GM23248 (cell line): Measurements from ENCODE around the gene KCTD1. TPM values are rescaled to one million over a fixed set of nuclear protein-coding genes. Genes with fewer than 3 reads are reported as not detected.

ENCODE experiments used
- DNase-seq: peaks from one replicate; pipeline ENCODE4 v3.0.0-alpha.2; 2015
- H2AFZ ChIP-seq: fragments of 200-600 bp; sonication (generic); 2 replicates; pipeline ENCODE4 v1.6.1; 2016; ENCODE audit warnings: antibody characterized with exemption
- H3F3A ChIP-seq: fragments of 200-600 bp; sonication (generic); 2 replicates; pipeline ENCODE4 v1.6.1; 2016; ENCODE audit warnings: mild to moderate bottlenecking, antibody characterized with exemption, mixed run types; ENCODE audit not compliant: insufficient read depth
- H3K27ac ChIP-seq: fragments of 200-600 bp; sonication (generic); 2 replicates; pipeline ENCODE4 v1.5.1; 2016; ENCODE audit warnings: mild to moderate bottlenecking
- H3K27me3 ChIP-seq: fragments of 200-600 bp; sonication (generic); replicated peaks from 2 replicates; pipeline ENCODE4 v1.6.1; 2016; ENCODE audit warnings: mild to moderate bottlenecking; ENCODE audit not compliant: insufficient read depth
- H3K36me3 ChIP-seq: fragments of 200-600 bp; sonication (generic); 2 replicates; pipeline ENCODE4 v1.6.1; 2016; ENCODE audit warnings: low read depth, mild to moderate bottlenecking
- H3K4me1 ChIP-seq: fragments of 200-600 bp; sonication (generic); 2 replicates; pipeline ENCODE4 v1.6.1; 2016; ENCODE audit warnings: mild to moderate bottlenecking; ENCODE audit not compliant: insufficient read depth
- H3K4me2 ChIP-seq: fragments of 200-600 bp; sonication (generic); one replicate; pipeline ENCODE4 v1.6.1; 2016; ENCODE audit warnings: mild to moderate bottlenecking; ENCODE audit not compliant: unreplicated experiment
- H3K4me3 ChIP-seq: fragments of 200-600 bp; sonication (generic); 2 replicates; pipeline ENCODE4 v1.5.1; 2016; ENCODE audit warnings: mild to moderate bottlenecking
- H3K79me2 ChIP-seq: fragments of 200-600 bp; sonication (generic); 2 replicates; pipeline ENCODE4 v1.6.1; 2016; ENCODE audit warnings: mild to moderate bottlenecking; ENCODE audit not compliant: insufficient read depth
- H3K9ac ChIP-seq: fragments of 200-600 bp; sonication (generic); 2 replicates; pipeline ENCODE4 v1.6.1; 2016; ENCODE audit warnings: mild to moderate bottlenecking
- H3K9me2 ChIP-seq: fragments of 200-600 bp; sonication (generic); 2 replicates; pipeline ENCODE4 v1.6.1; 2016; ENCODE audit warnings: mixed run types, mild to moderate bottlenecking, moderate library complexity; ENCODE audit not compliant: insufficient read depth
- H3K9me3 ChIP-seq: fragments of 200-600 bp; sonication (generic); one replicate; pipeline ENCODE4 v1.6.1; 2017; ENCODE audit warnings: low read depth
- H4K20me1 ChIP-seq: fragments of 200-600 bp; sonication (generic); 2 replicates; pipeline ENCODE4 v1.6.0; 2016; ENCODE audit not compliant: insufficient read depth
- EZH2 ChIP-seq: fragments of 200-600 bp; sonication (generic); IDR thresholded peaks from 2 replicates; pipeline ENCODE4 v1.6.1; 2018; ENCODE audit warnings: antibody characterized with exemption, mild to moderate bottlenecking; ENCODE audit not compliant: insufficient read depth, poor library complexity, severe bottlenecking
- EZH2phosphoT487 ChIP-seq: fragments of 200-600 bp; sonication (generic); IDR thresholded peaks from 2 replicates; pipeline ENCODE4 v1.6.1; 2018; ENCODE audit warnings: antibody characterized with exemption, moderate library complexity, mild to moderate bottlenecking, low read depth; ENCODE audit not compliant: insufficient read depth
- WGBS, 2 experiments: methylation state at CpG; one replicate each; pipeline ENCODE4 v1.1.6; 2015 to 2017; ENCODE audit warnings: low lambda C conversion rate in 2 of 2, low coverage in 1 of 2; ENCODE audit errors: missing lambda C conversion rate in 2 of 2; 5-methylcytosine and 5-hydroxymethylcytosine counted together
- in situ Hi-C: fragments of 300-500 bp; cut with MboI; formaldehyde crosslinking; loops from 2 replicates; pipeline ENCODE4 v1.15.0; 2020
- polyA plus RNA-seq: library from polyadenylated mRNA; unstranded; fragments of >200 nt; fragmentation: Nextera tagmentation; extraction: Ambion mirVana; gene quantifications from 2 replicates; pipeline ENCODE4 v1.2.1, GENCODE V29; 2016
- total RNA-seq: library from RNA; depleted of rRNA; stranded (reverse); fragments of >200 nt; shearing (Covaris generic); gene quantifications from 2 replicates; pipeline ENCODE4 v1.2.3, GENCODE V29; 2014

The KCTD1 gene
- total and polyA plus RNA-seq, 2 experiments from 2014 or later = 5.7 to 17.9 TPM

- no peaks in the 10 kb centered on the region for H4K20me1 ChIP-seq
- H3K9me2 ChIP-seq = no peaks in the 10 kb centered on the region
- no peak overlapping the region for H3K4me3 ChIP-seq
- WGBS, 2 experiments = 68 to 69% methylated on average over 3 of the region's 3 CpGs
- peaks cover 4% of the 10 kb centered on the region; the same call in 1 of the 2 replicates for H3K79me2 ChIP-seq
- H3K27ac ChIP-seq = no peak overlapping the region
- TF ChIP-seq EZH2 = no peak
- no peak for TF ChIP-seq EZH2phosphoT487
- no peak for DNase-seq
- no peaks in the 10 kb centered on the region for H3K36me3 ChIP-seq
- no peaks in the 10 kb centered on the region for H3F3A ChIP-seq
- in situ Hi-C loops = no loop called here
- no peak overlapping the region for H3K9ac ChIP-seq
- H2AFZ ChIP-seq = no peak overlapping the region
- H3K4me2 ChIP-seq = no peak overlapping the region
- H3K9me3 ChIP-seq = no peaks in the 10 kb centered on the region
- H3K4me1 ChIP-seq = no peaks in the 10 kb centered on the region
- no peaks in the 10 kb centered on the region for H3K27me3 ChIP-seq
These were observed 43.5 kb downstream of the KCTD1 start for GRCh38 chr18:26504831-26505230.

- Histone ChIP-seq H3K27me3 (no peaks in the 10 kb centered on the region), H4K20me1 (no peaks in the 10 kb centered on the region), H3K9ac (no peak overlapping the region), H3K79me2 (no peaks in the 10 kb centered on the region), H3K36me3 (no peaks in the 10 kb centered on the region), H3K4me1 (no peaks in the 10 kb centered on the region), H2AFZ (no peak overlapping the region), H3K4me3 (no peak overlapping the region), H3F3A (no peaks in the 10 kb centered on the region), H3K9me3 (no peaks in the 10 kb centered on the region), H3K27ac (no peak overlapping the region), H3K9me2 (no peaks in the 10 kb centered on the region), H3K4me2 (no peak overlapping the region)
- TF ChIP-seq EZH2phosphoT487 = no peak
- no peak for TF ChIP-seq EZH2
- in situ Hi-C loops = no loop called here
- no peak for DNase-seq
- WGBS, 2 experiments = 84 to 90% methylated on average over 7 of the region's 7 CpGs
These were observed 45.0 kb downstream of the KCTD1 start for GRCh38 chr18:26503382-26503781.

- Histone ChIP-seq H3K27me3 (no peaks in the 10 kb centered on the region), H3K4me2 (no peak overlapping the region), H3K36me3 (no peaks in the 10 kb centered on the region), H3K9me2 (no peaks in the 10 kb centered on the region), H3K79me2 (no peaks in the 10 kb centered on the region), H3K9ac (no peak overlapping the region), H3K9me3 (no peaks in the 10 kb centered on the region), H3K4me3 (no peak overlapping the region), H3K4me1 (no peaks in the 10 kb centered on the region), H4K20me1 (no peaks in the 10 kb centered on the region), H2AFZ (no peak overlapping the region), H3F3A (no peaks in the 10 kb centered on the region), H3K27ac (no peak overlapping the region)
- no peak for DNase-seq
- WGBS, 2 experiments = 98% methylated on average over 4 of the region's 4 CpGs
- TF ChIP-seq EZH2 = no peak
- TF ChIP-seq EZH2phosphoT487 = no peak
- in situ Hi-C loops = no loop called here
These were observed 45.5 kb downstream of the KCTD1 start for GRCh38 chr18:26502823-26503222.

GRCh38 chr18:26497866-26498265, 50.5 kb downstream of the KCTD1 start:
- Histone ChIP-seq H3F3A (peaks cover 5% of the 10 kb centered on the region; the same call in 1 of the 2 replicates), H3K36me3 (no peaks in the 10 kb centered on the region), H3K4me3 (no peak overlapping the region), H3K9me3 (no peaks in the 10 kb centered on the region), H3K9me2 (no peaks in the 10 kb centered on the region), H3K27me3 (no peaks in the 10 kb centered on the region), H3K9ac (no peak overlapping the region), H3K27ac (no peak overlapping the region), H3K79me2 (no peaks in the 10 kb centered on the region), H2AFZ (no peak overlapping the region), H3K4me2 (no peak overlapping the region), H4K20me1 (no peaks in the 10 kb centered on the region), H3K4me1 (peaks cover 5% of the 10 kb centered on the region)
- TF ChIP-seq EZH2phosphoT487 (no peak), EZH2 (no peak)
- DNase-seq = no peak
- in situ Hi-C loops = no loop called here
- 64 to 65% methylated on average over 4 of the region's 4 CpGs for WGBS, 2 experiments

- H3K36me3 ChIP-seq = no peaks in the 10 kb centered on the region
- no peaks in the 10 kb centered on the region for H4K20me1 ChIP-seq
- in situ Hi-C loops = no loop called here
- H3K4me2 ChIP-seq = no peak overlapping the region
- H3K9ac ChIP-seq = no peak overlapping the region
- peaks cover 8% of the 10 kb centered on the region; the same call in 1 of the 2 replicates for H3F3A ChIP-seq
- no peak for DNase-seq
- no peaks in the 10 kb centered on the region for H3K79me2 ChIP-seq
- no peak overlapping the region for H3K4me3 ChIP-seq
- H3K9me2 ChIP-seq = no peaks in the 10 kb centered on the region
- no peaks in the 10 kb centered on the region for H3K9me3 ChIP-seq
- no peaks in the 10 kb centered on the region for H3K27me3 ChIP-seq
- WGBS, 2 experiments = 78 to 96% methylated on average over 1 of the region's 1 CpG
- no peak overlapping the region for H2AFZ ChIP-seq
- TF ChIP-seq EZH2 (no peak), EZH2phosphoT487 (no peak)
- peaks cover 9% of the 10 kb centered on the region for H3K4me1 ChIP-seq
- H3K27ac ChIP-seq = no peak overlapping the region
These were observed 51.8 kb downstream of the KCTD1 start for GRCh38 chr18:26496528-26496927.
